HCT116 (cell line): Measurements from ENCODE around the gene ZMAT3. TPM values are rescaled to one million over a fixed set of nuclear protein-coding genes. Genes with fewer than 3 reads are reported as not detected.

Source experiments
- ATAC-seq: fragments of 200-7000 bp; cut with Tn5 transposase; 2 replicates; pipeline ENCODE4 v1.9.1; 2020; ENCODE audit warnings: mild to moderate bottlenecking, moderate library complexity
- BruUV-seq: library from RNA; stranded (reverse); fragments of 400-500 nt; replicated peaks from 2 replicates; lab custom pipeline; 2021; lab: Mats Ljungman, UMichigan
- CTCF ChIA-PET: fragments of 300-600 bp; sonication (Branson Sonifier 250); formaldehyde crosslinking; loops from one replicate; lab custom pipeline; 2021; ENCODE audit warnings: antibody characterized with exemption; lab: Charles Lee
- POLR2A ChIA-PET: fragments of 300-600, 350-600 bp; sonication (Branson Sonifier 250); formaldehyde crosslinking; loops from one replicate; lab custom pipeline; 2021; ENCODE audit warnings: antibody characterized with exemption; lab: Charles Lee
- RAD21 ChIA-PET, 2 experiments: fragments of 300-600 bp; sonication (Branson Sonifier 250); formaldehyde crosslinking; loops; one replicate each; lab custom pipeline; 2023; ENCODE audit warnings: low total read pairs in 2 of 2; ENCODE audit not compliant: uncharacterized antibody in 2 of 2, unreplicated experiment in 2 of 2, low non-redundant PET in 1 of 2; lab: Charles Lee
- DNase-seq: peaks from one replicate; pipeline ENCODE4 v3.0.0-alpha.2; 2010; ENCODE audit warnings: low read depth, low spot score
- H2AFZ ChIP-seq: fragments of 200-600 bp; shearing (Covaris generic), sonication (generic); 2 replicates; pipeline ENCODE4 v1.6.1; 2017; ENCODE audit warnings: low read depth, mixed run types, mixed read lengths, antibody characterized with exemption, low read length; ENCODE audit not compliant: poor library complexity, severe bottlenecking
- H3K27ac ChIP-seq: 2 replicates; pipeline ENCODE4 v1.5.1; 2012; ENCODE audit warnings: low read depth, low read length
- H3K27me3 ChIP-seq: fragments of 200-600 bp; sonication (generic); 2 replicates; pipeline ENCODE4 v1.6.1; 2016; ENCODE audit warnings: mixed run types, low read length, mixed read lengths; ENCODE audit not compliant: insufficient read depth
- H3K36me3 ChIP-seq, 2 experiments: fragments of 200-500 bp in 1 of 2; fragments of 200-600 bp in 1 of 2; sonication (Bioruptor generic) in 1 of 2; sonication (generic) in 1 of 2; 2 replicates each; pipeline versions ENCODE4 v1.5.1 to v1.6.1; 2014 to 2016; ENCODE audit warnings: low read length in 2 of 2, inconsistent platforms in 1 of 2, mixed read lengths in 1 of 2, mixed run types in 1 of 2; ENCODE audit not compliant: insufficient read depth in 2 of 2, control insufficient read depth in 1 of 2
- H3K4me1 ChIP-seq, 2 experiments: fragments of 200-600 bp in 1 of 2; sonication (generic) in 1 of 2; 2 replicates each; pipeline versions ENCODE4 v1.5.1 to v1.6.1; 2012 to 2017; ENCODE audit warnings: low read length in 2 of 2, inconsistent platforms in 1 of 2, mild to moderate bottlenecking in 1 of 2, mixed read lengths in 1 of 2, mixed run types in 1 of 2, moderate library complexity in 1 of 2; ENCODE audit not compliant: insufficient read depth in 2 of 2, control insufficient read depth in 1 of 2
- H3K4me2 ChIP-seq: fragments of 200-600 bp; sonication (generic); 2 replicates; pipeline ENCODE4 v1.6.1; 2017; ENCODE audit warnings: mixed run types, low read length, mixed read lengths
- H3K4me3 ChIP-seq, 2 experiments: fragments of 200-600 bp in 1 of 2; sonication (generic) in 1 of 2; replicated peaks in 1 of 2; 2 replicates each; pipeline ENCODE4 v1.5.1; 2011 to 2016; ENCODE audit warnings: low read length in 2 of 2, control low read depth in 1 of 2, low read depth in 1 of 2, mild to moderate bottlenecking in 1 of 2, mixed read lengths in 1 of 2, mixed run types in 1 of 2
- H3K79me2 ChIP-seq: fragments of 200-600 bp; sonication (generic); 2 replicates; pipeline ENCODE4 v1.6.1; 2017; ENCODE audit warnings: mild to moderate bottlenecking, mixed run types, low read length, moderate library complexity, mixed read lengths; ENCODE audit not compliant: insufficient read depth
- H3K9ac ChIP-seq: fragments of 200-600 bp; sonication (generic); 2 replicates; pipeline ENCODE4 v1.6.1; 2016; ENCODE audit warnings: low read length, mixed read lengths
- H3K9me2 ChIP-seq: fragments of 200-600 bp; sonication (generic), shearing (Covaris generic); 2 replicates; pipeline ENCODE4 v1.6.1; 2017; ENCODE audit warnings: mixed run types, mild to moderate bottlenecking, moderate library complexity; ENCODE audit not compliant: insufficient read depth
- H3K9me3 ChIP-seq, 2 experiments: fragments of 200-500 bp in 1 of 2; fragments of 200-600 bp in 1 of 2; sonication (Bioruptor generic) in 1 of 2; sonication (generic) in 1 of 2; 2 replicates each; pipeline ENCODE4 v1.6.1; 2014 to 2017; ENCODE audit warnings: low read length in 2 of 2, mixed read lengths in 2 of 2, inconsistent platforms in 1 of 2, low read depth in 1 of 2, mild to moderate bottlenecking in 1 of 2, mixed run types in 1 of 2, moderate library complexity in 1 of 2; ENCODE audit not compliant: control insufficient read depth in 1 of 2, insufficient read depth in 1 of 2
- H4K20me1 ChIP-seq: fragments of 200-600 bp; sonication (generic), shearing (Covaris generic); 2 replicates; pipeline ENCODE4 v1.6.1; 2017; ENCODE audit warnings: mixed run types, mild to moderate bottlenecking, moderate library complexity; ENCODE audit not compliant: insufficient read depth
- CBX3 ChIP-seq: IDR thresholded peaks from 2 replicates; pipeline ENCODE4 v1.6.1; 2012; ENCODE audit warnings: low read depth
- CEBPB ChIP-seq: IDR thresholded peaks from 2 replicates; pipeline ENCODE4 v1.6.1; 2012; ENCODE audit warnings: low read depth
- EGR1 ChIP-seq: IDR thresholded peaks from 2 replicates; pipeline ENCODE4 v1.6.1; 2012; ENCODE audit warnings: low read depth
- ELF1 ChIP-seq: IDR thresholded peaks from 2 replicates; pipeline ENCODE4 v1.6.1; 2012; ENCODE audit warnings: low read depth, borderline replicate concordance
- EZH2 ChIP-seq: fragments of 200-600 bp; sonication (generic); IDR thresholded peaks from 2 replicates; pipeline ENCODE4 v1.6.1; 2017; ENCODE audit warnings: antibody characterized with exemption, mixed run types
- JUND ChIP-seq: IDR thresholded peaks from 2 replicates; pipeline ENCODE4 v1.6.1; 2012
- POLR2A ChIP-seq: IDR thresholded peaks from 2 replicates; pipeline ENCODE4 v1.7.0; 2011; ENCODE audit warnings: borderline replicate concordance; ENCODE audit not compliant: insufficient read depth, insufficient read length; ENCODE audit errors: extremely low read depth
- SRF ChIP-seq: IDR thresholded peaks from 2 replicates; pipeline ENCODE4 v1.6.1; 2012; ENCODE audit warnings: low read depth
- TCF7L2 ChIP-seq: IDR thresholded peaks from 2 replicates; pipeline ENCODE4 v1.7.0; 2011; ENCODE audit warnings: borderline replicate concordance, inconsistent platforms; ENCODE audit not compliant: insufficient read depth, insufficient read length; ENCODE audit errors: extremely low read depth
- ZFX ChIP-seq: fragments of 450-650 bp; IDR thresholded peaks from 2 replicates; pipeline ENCODE4 v1.6.1; 2017
- ZNF274 ChIP-seq: fragments of 200-500 bp; sonication (Bioruptor generic); IDR thresholded peaks from 2 replicates; pipeline ENCODE4 v1.6.1; 2014; ENCODE audit warnings: mild to moderate bottlenecking, low read depth, low read length, inconsistent platforms
- intact Hi-C: fragments of 100-400 bp; cut with micrococcal nuclease; formaldehyde crosslinking; loops from 2 replicates; pipeline ENCODE4 v1.10.0; 2022
- total RNA-seq: library from RNA; stranded (reverse); gene quantifications from one replicate; pipeline ENCODE4 v1.2.1, GENCODE V29; 2021; ENCODE audit not compliant: unreplicated experiment
- TF ChIP-seq, protein P1 (sequence below), 3 experiments: fragments of 200-600 bp in 1 of 3; sonication (generic) in 1 of 3; IDR thresholded peaks in 2 of 3; conservative IDR thresholded peaks in 1 of 3; 2 replicates each; pipeline ENCODE4 v1.5.1; 2012 to 2017; ENCODE audit warnings: low read depth in 2 of 3, low read length in 2 of 3, antibody characterized with exemption in 1 of 3, borderline replicate concordance in 1 of 3, control low read depth in 1 of 3, mild to moderate bottlenecking in 1 of 3, mixed read lengths in 1 of 3, mixed run types in 1 of 3, moderate library complexity in 1 of 3; ENCODE audit not compliant: insufficient read depth in 1 of 3
- TF ChIP-seq, protein P2 (sequence below): IDR thresholded peaks from 2 replicates; pipeline ENCODE4 v1.6.1; 2011; ENCODE audit warnings: mild to moderate bottlenecking, low read length, moderate library complexity; ENCODE audit not compliant: insufficient replicate concordance; ENCODE audit errors: extremely low read depth

The ZMAT3 gene
- total RNA-seq, 1 experiment from 2014 or later, result 12.1 TPM

DNA sequence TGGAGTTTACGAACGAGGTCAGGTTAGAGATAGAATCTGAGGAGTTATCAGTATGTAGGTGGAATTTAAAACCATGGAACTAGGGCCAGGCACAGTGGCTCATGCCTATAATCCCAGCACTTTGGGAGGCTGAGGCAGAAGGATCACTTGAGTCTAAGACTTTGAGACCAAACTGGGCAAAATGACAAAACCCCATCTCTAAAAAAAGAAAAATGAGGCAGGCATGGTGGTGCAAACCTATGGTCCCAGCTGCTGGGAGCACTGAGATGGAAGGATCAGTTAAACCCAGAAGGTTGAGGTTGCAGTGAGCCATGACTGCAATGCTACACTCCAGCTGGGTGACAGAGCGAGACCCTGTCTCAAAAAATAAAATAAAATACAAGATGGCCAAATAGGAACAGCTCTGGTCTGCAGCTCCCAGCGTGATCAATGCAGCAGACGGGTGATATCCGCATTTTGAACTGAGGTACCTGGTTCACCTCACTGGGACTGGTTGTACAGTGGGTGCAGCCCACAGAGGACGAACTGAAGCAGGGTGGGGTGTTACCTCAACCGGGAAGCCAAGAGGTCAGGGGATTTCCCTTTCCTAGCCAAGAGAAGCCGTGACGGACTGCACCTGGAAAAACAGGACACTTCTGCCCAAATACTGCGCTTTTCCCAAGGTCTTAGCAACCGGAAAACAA is 33.3 kb downstream of the ZMAT3 start:
- Histone ChIP-seq H3K27ac (no peak overlapping the region), H3K4me1 (peaks cover 9 to 15% of the 10 kb centered on the region in 2 experiments), H3K9ac (no peak overlapping the region), H3K4me2 (0 out of 2 replicates have a peak overlapping the region, but pooled peaks have one; percentile 51), H4K20me1 (no peaks in the 10 kb centered on the region), H3K4me3 (no peak overlapping the region), H3K36me3 (no peaks in the 10 kb centered on the region), H3K9me2 (no peaks in the 10 kb centered on the region), H2AFZ (no peak overlapping the region), H3K79me2 (0 out of 2 replicates have a peak, but pooled peaks cover 4% of the 10 kb centered on the region), H3K9me3 (no peaks in the 10 kb centered on the region), H3K27me3 (no peaks in the 10 kb centered on the region)
- ChIA-PET CTCF (no interaction called here), RAD21 (no interaction called here), POLR2A (no interaction called here)
- DNase-seq (no peak), ATAC-seq (no peak)
- no TSS peak for BruUV-seq
- TF ChIP-seq EZH2 (no peak), ZFX (no peak), CBX3 (no peak), POLR2A (no peak), TCF7L2 (no peak), CEBPB (no peak), SRF (no peak), JUND (no peak), EGR1 (no peak), ZNF274 (no peak), ELF1 (no peak)
- TF ChIP-seq, protein P1, sequence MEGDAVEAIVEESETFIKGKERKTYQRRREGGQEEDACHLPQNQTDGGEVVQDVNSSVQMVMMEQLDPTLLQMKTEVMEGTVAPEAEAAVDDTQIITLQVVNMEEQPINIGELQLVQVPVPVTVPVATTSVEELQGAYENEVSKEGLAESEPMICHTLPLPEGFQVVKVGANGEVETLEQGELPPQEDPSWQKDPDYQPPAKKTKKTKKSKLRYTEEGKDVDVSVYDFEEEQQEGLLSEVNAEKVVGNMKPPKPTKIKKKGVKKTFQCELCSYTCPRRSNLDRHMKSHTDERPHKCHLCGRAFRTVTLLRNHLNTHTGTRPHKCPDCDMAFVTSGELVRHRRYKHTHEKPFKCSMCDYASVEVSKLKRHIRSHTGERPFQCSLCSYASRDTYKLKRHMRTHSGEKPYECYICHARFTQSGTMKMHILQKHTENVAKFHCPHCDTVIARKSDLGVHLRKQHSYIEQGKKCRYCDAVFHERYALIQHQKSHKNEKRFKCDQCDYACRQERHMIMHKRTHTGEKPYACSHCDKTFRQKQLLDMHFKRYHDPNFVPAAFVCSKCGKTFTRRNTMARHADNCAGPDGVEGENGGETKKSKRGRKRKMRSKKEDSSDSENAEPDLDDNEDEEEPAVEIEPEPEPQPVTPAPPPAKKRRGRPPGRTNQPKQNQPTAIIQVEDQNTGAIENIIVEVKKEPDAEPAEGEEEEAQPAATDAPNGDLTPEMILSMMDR (IDR thresholded peaks at IDR 0.05 in 2 of 3, conservative IDR thresholded peaks at IDR 0.05 in 1 of 3; ENCODE audit: borderline replicate concordance in 1 of 3, insufficient read depth in 1 of 3, low read depth in 2 of 3, low read length in 2 of 3), result no peak
- TF ChIP-seq, protein P2, sequence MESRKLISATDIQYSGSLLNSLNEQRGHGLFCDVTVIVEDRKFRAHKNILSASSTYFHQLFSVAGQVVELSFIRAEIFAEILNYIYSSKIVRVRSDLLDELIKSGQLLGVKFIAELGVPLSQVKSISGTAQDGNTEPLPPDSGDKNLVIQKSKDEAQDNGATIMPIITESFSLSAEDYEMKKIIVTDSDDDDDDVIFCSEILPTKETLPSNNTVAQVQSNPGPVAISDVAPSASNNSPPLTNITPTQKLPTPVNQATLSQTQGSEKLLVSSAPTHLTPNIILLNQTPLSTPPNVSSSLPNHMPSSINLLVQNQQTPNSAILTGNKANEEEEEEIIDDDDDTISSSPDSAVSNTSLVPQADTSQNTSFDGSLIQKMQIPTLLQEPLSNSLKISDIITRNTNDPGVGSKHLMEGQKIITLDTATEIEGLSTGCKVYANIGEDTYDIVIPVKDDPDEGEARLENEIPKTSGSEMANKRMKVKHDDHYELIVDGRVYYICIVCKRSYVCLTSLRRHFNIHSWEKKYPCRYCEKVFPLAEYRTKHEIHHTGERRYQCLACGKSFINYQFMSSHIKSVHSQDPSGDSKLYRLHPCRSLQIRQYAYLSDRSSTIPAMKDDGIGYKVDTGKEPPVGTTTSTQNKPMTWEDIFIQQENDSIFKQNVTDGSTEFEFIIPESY, result no peak
- intact Hi-C loops, result no loop called here
